HUDEP-2 (cell line): ENCODE results near the gene SLC8A1.

Source experiments
- DNase-seq, 76 experiments: peaks; one replicate each; lab custom pipeline; 2025; ENCODE audit not compliant: unreplicated experiment in 76 of 76; lab: John Stamatoyannopoulos, UW

SLC8A1 gene

DNA sequence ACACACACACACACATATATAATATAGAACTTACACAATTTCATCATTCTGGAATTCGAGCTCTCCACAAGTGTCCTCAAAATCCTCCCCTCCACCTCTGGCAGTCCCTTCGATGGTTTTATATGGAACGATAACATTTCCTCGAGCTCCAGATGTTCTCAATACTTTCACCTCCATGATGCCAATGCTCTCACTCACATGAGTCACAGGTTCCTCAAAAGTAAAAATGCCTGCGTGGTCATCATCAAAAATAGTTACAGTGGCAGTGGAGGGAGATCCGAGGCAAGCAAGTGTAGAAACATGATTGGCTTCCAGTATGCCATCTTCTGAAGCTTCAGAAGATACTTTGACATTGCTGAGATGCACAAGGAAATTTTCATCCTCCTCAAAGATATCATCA lies 23.5 kb downstream of the SLC8A1 start:
- no peak for DNase-seq

DNA sequence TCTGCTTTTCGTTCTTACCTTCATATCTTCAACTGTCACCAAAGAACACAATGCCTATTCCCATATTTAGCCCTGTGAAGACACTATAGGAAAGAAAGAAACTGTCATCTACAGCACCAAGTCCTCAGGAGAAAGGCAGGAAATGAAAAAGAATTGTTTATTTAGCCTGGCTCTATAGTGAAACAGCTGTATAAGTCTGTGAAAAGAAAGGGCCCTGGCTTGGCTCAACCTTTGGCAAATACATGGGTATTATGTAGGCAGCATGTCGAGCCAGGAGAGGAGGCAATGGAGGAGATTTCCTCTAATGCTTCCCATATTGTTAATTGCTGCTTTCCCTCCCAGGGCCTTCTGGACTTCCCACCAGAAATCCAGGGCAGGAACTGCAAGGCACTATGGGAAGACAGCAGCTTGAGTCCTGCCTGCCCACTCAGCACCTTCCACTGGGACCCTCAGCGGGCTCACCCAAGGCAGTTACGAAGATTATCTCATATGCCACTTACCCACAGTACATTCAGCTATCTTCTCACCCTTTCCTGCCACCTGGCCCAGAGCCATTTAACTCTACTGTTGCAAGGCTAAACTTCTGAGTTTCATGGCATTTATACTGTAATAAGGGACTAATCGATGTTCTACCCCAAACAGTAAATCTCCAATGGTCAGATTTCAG lies 30.1 kb downstream of the SLC8A1 start:
- no peak for DNase-seq

DNA sequence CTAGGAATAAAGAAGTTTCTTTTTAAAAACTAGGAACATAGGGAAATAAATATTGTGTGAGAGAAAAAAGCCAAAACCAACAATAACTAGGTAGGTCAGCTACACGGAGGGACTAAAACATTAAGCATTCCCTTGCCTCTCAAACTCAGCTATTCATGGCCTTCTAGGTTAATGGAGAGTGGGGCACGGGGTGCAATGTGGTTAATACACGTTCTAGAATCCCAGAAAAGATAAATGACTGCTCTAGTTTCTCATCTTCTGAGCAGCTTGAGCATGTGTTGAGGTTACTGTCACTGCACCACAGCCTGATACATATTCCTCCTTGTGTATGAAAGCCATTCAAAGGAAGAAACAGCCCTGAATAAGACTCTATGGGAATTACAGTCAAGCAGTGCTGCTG lies 31.4 kb downstream of the SLC8A1 start:
- DNase-seq, result no peak

DNA sequence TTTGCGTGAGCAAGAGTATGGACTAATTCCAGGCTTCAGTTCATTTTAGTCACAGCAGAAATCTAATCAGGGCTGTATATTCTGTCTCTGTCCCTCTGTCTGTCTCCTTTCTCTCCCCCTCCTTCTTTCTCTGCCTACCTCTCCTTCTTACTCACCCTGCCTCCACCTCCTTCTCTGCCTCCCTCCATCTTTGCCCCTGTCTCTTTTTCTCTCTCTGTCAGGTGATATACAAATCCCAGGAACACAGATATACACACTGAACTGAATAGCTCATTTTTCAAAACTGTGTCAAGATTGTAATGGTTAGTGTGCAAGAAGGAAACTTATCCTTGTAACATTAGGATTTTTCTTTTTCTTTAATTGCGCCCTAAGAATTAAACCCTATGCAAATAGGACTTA lies 32.5 kb downstream of the SLC8A1 start:
- no peak for DNase-seq

DNA sequence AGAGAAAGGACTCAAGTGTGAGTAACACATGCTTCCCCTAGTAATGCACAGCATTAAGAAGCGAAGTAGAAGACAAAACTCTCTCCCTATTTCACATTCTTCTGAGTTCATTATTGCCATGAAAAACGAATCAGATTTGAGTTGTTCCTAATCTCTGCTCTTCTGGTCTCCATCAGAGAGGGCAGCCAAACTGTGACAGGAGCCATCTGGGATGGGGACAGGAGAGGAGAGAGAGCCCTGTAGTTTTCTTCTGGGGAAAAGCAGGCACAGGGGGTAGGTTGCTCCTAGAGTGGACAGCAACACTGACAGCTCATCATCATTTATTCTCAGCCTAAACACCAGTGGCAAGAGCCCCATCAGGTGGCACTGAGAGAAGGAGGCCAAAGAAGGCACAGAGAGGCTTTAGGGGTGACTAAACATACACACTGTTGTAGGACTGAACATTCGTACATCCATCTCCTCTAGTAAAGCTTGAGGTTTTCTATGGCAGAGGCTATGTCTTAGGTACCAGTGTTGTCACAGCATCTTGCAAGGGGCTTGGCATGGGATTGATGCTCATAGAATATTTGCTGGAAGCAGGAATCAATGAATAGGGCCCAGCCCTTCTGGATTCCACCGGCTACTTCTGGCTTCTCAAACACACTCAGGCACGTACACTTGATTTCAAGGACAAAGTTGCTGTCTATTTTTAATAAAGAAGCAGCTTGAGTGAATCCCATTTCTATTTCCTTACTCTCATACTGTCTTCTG lies 33.1 kb downstream of the SLC8A1 start:
- no peak for DNase-seq

DNA sequence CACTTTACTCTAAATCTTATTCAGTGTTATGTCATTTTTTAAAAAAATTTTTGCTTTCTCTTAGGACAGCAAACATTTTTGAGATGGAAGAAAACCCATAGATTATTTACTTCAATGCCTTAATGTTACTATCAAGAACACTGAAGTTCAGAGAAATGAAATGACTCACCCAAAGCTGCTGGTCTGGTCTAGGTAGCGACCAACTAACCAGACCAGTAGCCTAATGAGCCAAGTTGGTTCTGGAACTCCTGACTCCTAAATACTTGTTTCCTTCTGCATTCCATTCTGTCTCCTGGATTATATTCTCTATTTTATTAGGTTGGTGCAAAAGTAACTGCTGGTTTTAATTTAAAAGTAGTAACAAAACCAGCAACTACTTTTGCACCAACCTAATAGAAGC lies 35.4 kb downstream of the SLC8A1 start:
- no peak for DNase-seq

DNA sequence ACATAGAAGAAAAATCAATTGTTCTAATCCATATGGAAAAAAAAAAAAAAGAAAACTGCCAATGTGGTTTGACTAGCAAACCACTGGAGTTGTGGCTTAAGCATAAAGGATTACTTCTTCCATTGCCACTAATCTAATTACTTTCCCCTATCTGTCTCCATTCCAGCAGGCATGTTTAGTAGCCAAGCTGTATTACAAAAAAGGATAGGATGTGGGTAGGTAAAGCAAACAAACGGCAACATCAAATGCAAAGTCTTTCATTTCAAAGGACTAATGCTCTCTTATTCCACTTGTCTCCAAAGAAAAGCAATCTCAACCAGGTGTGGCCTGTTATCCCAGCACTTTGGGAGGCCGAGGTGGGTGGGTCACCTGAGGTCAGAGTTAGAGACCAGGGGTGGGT lies 36.5 kb downstream of the SLC8A1 start:
- no peak for DNase-seq

DNA sequence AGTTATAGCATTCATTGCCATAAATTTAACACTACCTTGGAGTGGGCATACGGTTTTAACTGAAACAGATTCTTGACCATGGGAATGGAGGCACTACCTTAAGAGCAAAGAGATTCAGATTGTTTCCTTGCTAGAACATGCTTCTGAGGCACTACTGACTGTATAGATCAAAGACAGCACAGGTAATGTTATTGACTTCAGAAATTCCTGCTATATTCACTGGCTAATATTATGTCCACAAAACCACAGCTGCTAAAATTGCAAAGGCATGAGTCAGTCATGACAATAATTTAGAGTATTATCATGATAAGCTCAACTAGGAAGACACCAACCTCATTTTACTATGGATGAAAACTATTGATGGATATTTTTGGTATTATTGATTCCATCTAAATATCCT lies 39.4 kb downstream of the SLC8A1 start:
- no peak for DNase-seq

DNA sequence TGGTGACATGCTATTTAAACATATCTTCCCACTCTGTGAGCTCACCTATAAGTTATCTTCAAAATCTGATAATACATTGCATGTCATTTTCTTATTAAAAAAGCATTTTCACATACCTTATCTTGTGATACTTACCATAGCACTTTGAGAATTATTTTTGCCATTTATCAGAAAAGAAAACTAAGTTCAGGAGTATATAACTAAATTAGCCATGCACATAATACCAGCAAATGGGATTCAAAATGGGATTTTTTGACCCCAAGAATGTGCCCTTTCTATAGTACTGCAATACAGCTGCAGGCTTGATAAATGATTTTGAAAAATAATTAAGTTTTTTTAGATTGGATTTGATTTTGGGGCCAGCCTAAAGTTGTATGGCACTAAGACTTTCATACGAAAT lies 41.2 kb downstream of the SLC8A1 start:
- no peak for DNase-seq

DNA sequence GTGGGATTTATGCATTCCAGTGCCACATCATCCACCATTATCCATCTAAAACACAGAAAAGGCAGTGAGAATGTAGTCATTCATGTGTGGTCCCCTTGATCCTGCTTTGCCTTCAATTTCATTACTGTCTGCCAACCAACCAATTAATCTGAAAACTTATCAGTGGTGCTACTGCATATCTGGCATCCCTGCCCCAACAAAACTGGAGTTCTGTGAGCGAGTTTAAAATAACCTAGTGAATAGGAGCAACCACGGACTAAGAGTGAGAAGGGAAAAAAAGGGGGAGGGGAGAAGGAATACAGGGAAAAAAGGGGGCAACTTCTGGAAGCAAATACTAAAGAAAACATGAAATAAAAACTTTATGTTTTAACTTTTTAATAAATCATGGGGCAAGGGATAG lies 42.2 kb downstream of the SLC8A1 start:
- no peak for DNase-seq

DNA sequence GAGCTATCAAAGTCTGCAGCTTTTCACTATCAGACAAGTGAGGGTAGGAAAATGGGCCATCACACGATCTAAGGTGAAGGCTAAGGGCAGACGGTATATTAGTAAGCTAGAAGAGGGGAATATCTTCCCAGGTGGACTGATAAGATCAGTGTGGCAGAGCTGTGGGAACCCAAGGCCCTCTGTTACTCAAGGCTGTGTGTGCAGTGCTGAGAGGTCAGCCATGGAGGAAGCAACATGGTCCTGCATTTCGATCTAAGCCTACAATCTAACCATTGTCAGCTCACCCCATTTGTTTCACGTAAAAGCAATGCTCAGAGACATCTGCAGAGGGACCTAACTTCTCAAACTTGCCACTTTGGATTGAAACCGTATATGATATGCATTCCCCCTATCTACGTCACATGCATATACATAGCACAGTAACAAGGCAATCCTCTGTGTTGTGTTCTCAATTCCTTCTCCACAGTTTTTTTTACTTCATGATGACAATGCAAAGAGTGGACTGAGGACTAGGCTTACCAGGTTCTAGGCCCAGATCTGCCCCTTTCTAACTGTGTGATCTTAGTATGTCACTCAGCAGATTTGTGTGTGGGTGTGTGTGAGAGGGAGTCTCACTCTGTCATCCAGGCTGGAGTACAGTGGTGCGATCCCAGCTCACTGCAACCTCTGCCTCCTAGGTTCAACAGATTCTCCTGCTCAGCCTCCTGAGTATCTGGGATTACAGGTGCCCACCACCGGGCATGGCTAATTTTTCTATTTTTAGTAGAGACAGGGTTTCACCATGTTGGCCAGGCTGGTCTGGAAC lies 45.2 kb downstream of the SLC8A1 start:
- DNase-seq, result no peak

DNA sequence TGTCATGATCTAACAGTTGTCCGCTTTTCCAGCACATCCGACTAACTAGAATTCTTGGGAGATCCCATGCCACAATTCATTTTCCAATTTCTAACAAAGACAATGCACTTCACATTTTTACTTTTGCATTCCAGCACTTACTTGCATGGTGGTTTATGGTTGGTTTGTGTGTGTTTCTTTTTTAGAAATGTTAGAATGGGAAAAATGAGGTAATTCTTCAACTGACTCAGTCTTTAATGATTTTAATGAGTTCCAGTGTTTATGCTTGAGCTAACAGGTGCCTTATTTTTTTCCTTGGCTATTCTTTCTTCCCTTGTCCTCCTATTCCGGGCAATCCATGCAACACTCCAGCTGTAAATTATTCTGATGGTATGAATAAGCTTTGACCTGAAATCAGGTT lies 46.4 kb downstream of the SLC8A1 start:
- DNase-seq, result no peak

DNA sequence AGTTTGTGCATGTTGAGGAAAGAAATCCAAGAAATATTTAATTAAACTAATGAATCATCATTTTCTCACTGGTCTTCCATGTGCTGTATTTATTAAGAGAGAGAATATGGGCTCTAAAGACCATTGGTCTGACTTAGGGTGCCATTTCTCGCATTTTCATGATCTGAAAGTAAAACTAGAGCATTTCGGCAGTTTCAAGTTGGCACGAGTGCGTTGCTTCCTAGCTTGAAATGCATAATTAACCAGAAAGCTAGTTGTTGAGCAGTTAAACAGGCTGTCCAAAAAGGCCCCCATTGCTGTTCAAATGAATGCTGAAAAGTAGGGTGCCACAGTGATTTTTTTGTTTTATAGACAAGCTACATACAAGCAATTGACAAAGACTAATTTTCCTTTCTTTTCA lies 47.4 kb downstream of the SLC8A1 start:
- DNase-seq, result no peak

DNA sequence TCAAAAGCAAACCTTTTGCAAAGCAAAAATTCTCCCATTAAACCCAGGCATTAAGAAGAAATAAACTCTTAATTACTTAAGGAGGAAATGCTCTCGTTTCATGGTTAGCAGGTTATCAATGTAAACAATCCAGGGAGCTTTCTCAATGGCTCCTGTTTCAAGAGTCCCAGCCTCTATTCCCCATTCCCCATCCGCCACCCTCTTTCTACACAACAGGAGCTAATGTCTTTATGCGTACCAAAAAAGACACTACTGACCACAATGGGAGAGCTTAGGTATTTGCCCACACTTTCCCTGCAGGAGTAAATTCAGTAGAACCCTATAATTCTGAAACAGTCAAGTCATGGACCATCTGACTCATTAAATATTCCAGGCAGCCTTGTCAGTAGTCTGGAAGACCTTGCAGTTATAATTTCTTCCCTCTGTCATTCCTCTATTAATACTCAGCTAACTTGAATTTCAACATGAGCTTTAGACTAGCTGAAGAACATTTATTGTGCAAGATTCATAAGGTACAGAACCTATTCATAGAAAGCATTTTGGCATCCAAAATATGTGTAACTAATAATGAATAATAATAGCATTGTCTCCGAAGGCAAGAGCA lies 48.6 kb downstream of the SLC8A1 start:
- no peak for DNase-seq

DNA sequence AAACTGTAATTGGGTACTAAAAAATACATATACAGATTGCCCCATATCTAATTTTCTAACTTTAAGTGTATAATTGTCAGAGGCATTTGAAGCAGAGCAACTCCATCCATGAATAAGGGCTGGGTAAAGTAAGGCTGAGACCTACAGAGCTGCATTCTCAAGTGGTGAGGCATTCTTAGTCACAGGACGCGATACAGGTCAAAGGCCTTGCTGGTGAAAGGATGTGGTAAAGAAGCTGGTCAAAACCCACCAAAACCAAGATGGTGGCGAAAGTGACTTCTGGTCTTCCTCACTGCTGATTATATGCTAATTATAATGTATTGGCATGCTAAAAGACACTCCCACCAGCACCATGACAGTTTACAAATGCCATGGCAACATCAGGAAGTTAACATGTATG lies 50.0 kb downstream of the SLC8A1 start:
- DNase-seq, result no peak

DNA sequence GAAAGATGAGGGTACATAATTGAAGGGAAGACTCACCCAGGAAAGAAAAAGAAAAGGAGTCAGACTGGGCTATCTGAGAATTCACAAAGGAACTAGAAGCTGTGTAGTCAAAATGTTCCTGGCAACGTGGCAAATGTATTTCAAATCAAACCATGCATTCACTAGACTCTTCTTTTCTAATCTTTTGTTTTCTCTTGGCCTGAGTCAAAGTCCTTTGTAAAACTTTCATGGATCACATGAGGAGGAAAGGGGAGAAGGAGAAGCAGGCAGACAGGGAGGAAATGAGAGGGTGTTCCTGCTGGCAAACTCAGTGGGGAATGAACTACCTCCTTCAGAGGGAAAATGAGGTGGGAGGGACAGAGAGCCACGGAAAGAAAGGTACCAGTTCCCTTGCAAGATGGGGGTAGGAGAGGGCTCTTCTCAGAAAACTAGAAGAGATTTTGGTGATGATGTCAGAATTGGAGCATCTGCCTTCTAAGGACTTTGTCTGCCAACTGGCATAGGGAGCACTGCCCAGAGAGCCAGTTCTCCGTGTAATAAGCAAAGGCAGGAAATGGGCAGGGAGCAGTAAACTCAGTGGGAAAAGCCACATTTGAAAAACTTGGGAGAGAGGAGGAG lies 51.4 kb downstream of the SLC8A1 start:
- no peak for DNase-seq

DNA sequence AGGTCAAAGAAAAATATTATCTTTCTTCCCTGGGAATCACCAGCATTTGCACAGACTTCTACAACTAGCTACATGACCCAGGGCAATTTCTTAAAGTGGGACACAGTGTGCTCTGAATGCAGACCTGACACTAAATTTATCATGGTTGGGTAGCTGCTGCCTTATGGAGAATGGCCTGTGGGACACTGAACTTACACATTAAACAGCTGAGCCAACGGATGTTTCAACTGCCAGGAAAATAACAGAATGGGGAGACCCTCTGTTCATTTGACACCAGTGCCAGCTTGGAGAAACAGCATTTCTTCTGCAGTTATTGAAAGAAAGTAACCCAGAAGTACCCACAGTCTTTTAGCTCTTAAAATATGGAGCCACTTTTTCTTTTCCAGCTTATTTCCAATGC lies 54.1 kb downstream of the SLC8A1 start:
- DNase-seq, result no peak

DNA sequence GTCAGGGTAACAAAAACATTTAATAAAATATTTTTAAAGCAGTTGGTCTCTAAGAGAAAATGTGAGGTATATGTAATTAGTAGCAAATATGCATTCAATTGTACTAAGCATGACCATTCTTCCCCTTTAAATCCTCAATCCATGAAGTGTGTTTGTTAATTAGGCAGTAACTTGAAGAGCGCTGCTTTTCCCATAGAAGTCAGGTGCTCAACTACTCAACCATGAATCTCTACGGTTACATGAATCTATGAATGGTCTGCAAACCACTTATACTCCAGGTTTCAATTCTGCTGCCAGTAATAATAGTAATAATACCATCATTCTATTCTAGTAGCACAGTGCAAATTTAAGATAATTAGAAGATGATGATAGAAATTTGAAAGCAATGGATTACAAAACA lies 55.8 kb downstream of the SLC8A1 start:
- no peak for DNase-seq

DNA sequence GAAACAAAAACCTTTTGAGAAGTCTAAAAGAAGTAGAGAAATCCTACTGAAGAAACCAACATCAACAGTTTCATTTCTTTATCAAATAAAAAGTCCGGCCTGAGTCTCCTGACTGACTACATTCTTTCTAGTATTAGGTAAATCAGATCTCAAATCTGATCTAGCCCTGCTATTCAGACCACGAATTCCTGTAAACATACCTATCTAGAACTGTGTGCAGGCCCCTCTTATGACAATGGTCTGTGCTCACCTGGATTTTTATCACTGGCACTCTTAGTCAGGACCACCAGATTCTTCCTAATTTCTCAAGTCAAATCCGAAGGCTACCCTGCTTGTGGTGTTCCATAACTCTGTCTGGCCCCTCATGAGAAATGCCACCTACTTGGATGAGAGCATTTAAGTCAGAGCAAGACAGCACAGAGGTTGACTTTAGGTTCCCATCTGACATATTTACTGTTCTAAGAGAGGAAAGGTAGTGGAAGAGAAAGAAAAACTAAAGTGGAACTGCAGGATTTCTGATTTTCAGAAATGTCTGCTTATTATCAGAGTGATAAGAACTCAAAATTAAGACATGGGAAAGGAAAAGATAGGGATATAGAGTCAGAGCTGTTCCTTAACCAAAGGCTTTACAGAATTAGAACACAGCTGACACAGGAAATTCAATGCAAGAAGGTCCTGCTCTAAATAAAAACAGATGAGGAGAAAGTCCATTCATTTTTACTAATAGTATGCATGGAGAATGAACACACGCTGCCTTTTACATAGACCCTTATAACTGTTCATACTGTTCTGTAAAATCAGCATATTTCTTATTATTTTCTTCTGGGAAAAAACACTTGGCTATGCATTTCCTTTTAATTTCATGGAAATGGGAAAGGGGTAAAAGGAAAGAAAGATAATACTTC lies 56.5 kb downstream of the SLC8A1 start:
- DNase-seq, result no peak

DNA sequence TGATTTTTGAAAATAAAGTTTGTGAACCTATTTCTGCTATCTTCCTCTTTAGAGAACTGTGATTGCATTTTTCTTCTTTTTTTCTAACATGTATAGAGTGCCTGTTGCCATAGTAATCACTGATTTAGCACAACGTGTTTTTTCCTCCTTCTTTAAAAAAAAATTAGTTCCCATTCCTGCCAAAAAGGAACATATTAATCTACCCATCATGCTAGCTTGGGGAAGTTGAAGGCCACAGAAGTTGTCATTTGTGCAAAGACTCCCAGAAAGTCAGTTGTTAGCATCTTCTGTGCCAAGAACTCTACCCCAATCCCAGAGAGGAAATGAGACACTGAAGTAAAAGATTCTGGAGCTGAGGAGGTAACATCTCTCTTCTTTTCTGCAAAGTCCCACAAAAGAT lies 57.3 kb downstream of the SLC8A1 start:
- DNase-seq, result no peak
